Stomach (tissue), 9 donors: ENCODE data around the gene RPUSD4. TPM values are rescaled to one million over a fixed set of nuclear protein-coding genes. Genes with fewer than 3 reads are reported as not detected.
A peak's percentile ranks its signal among the peaks of the same experiment; 100 is the strongest.

ENCODE experiments used
- DNase-seq, 2 donors: peaks; one replicate each; pipeline versions ENCODE4 v3.0.0 to v3.0.0-alpha.2; 2013 to 2019
- H3K27ac ChIP-seq, 5 donors: fragments of 200-600 bp in 4 of 5; sonication (generic) in 4 of 5; one replicate each; pipeline ENCODE4 v1.5.1; 2013 to 2019; ENCODE audit warnings: mild to moderate bottlenecking in 1 of 5, moderate library complexity in 1 of 5
- H3K27me3 ChIP-seq, 3 donors: fragments of 200-600 bp; sonication (generic); one replicate each; pipeline ENCODE4 v1.5.1; 2017 to 2019; ENCODE audit warnings: mixed run types in 1 of 3
- H3K36me3 ChIP-seq, 4 donors: fragments of 200-600 bp; sonication (generic); 1 replicate in 3 of 4; 2 replicates in 1 of 4; pipeline ENCODE4 v1.5.1; 2016 to 2019
- H3K4me1 ChIP-seq, 4 donors: fragments of 200-600 bp; sonication (generic); one replicate each; pipeline ENCODE4 v1.5.1; 2016 to 2019
- H3K4me3 ChIP-seq, 4 donors: fragments of 200-600 bp; sonication (generic) in 3 of 4; one replicate each; pipeline ENCODE4 v1.5.1; 2016 to 2019; ENCODE audit warnings: mild to moderate bottlenecking in 1 of 4
- H3K9me3 ChIP-seq, 4 donors: fragments of 200-600 bp; sonication (generic); one replicate each; pipeline ENCODE4 v1.5.1; 2016 to 2019
- CTCF ChIP-seq, 7 experiments: fragments of 450-650 bp in 4 of 7; fragments of 200-600 bp in 3 of 7; sonication (generic) in 3 of 7; IDR thresholded peaks; one replicate each; pipeline ENCODE4 v1.5.1; 2016 to 2019; ENCODE audit warnings: antibody characterized with exemption in 7 of 7, control low read depth in 2 of 7, mild to moderate bottlenecking in 1 of 7
- EP300 ChIP-seq: sonication (generic); formaldehyde crosslinking; IDR thresholded peaks from one replicate; pipeline ENCODE4 v1.6.1; 2017; ENCODE audit warnings: antibody characterized with exemption
- POLR2A ChIP-seq, 4 donors: fragments of 450-650 bp; IDR thresholded peaks; one replicate each; pipeline ENCODE4 v1.6.1; 2016; ENCODE audit warnings: antibody characterized with exemption in 4 of 4, control low read depth in 2 of 4, mild to moderate bottlenecking in 1 of 4, moderate library complexity in 1 of 4
- POLR2AphosphoS5 ChIP-seq, 3 donors: sonication (generic); formaldehyde crosslinking; IDR thresholded peaks; one replicate each; pipeline ENCODE4 v1.6.1; 2016; ENCODE audit warnings: antibody characterized with exemption in 3 of 3
- WGBS, 5 donors: extraction: QIAGEN DNeasy Blood & Tissue Kit in 3 of 5; methylation state at CpG; one replicate each; pipeline versions ENCODE4 v1.1.5 to v1.1.7; 2013 to 2018; 5-methylcytosine and 5-hydroxymethylcytosine counted together
- intact Hi-C: fragments of 100-400 bp; cut with DNase I; formaldehyde crosslinking; loops from one replicate; pipeline ENCODE4 v1.15.1; 2023; ENCODE audit warnings: low total_unique reads
- polyA plus RNA-seq, 3 donors: library from polyadenylated mRNA; stranded (reverse); fragments of 200-250 nt; gene quantifications; one replicate each; pipeline ENCODE4 v1.2.3, GENCODE V29; 2013
- total RNA-seq, 5 donors: library from RNA; depleted of rRNA; stranded (reverse); fragments of >200 nt; gene quantifications; one replicate each; pipeline versions ENCODE4 v1.1.0 to v1.2.3, GENCODE V29; 2014 to 2016
- donor health status: healthy with polysubstance abuse.
- donor health status: Bipolar disorder and iron deficiency.
- donor health status: healthy.

The RPUSD4 gene
- total and polyA plus RNA-seq, 8 donors, result 16.8 to 63.4 (median 25.2) TPM

DNA sequence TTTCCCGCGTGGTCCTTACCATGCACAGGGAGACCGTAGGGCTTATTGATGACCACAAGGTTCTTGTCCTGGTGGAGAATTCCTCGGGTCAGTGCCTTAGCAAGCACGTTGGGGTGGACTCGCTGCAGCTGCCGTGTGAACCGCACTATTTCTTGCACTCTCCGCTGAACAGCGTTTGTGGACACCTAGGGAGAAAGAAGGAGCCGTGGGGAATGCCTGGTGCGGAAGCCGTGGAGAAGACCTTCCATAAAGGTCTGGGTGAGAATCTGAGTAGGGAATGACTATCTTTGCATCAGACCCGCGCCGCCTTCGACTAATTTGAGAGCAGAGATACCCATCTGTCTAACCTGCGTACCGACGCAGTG, 597 bp downstream of the RPUSD4 start:
- no peak for DNase-seq
- Histone ChIP-seq H3K4me1 (peaks cover 14 to 68% (median 52%) of the 10 kb centered on the region in 4 donors), H3K9me3 (no peaks in the 10 kb centered on the region), H3K27ac (peak overlapping the region in 4 of 5 donors; percentile 69 to 91 (median 82)), H3K27me3 (no peaks in the 10 kb centered on the region), H3K36me3 (peaks cover 10 to 42% (median 29%) of the 10 kb centered on the region in 4 donors), H3K4me3 (peak overlapping the region; percentile 64 to 97 (median 90))
- intact Hi-C loops, result no loop called here
- WGBS, 5 donors, result 3 to 5% (median 4%) methylated on average over 20 of the region's 20 CpGs
- no peak for TF ChIP-seq POLR2AphosphoS5 (IDR thresholded peaks at IDR 0.05)
- no peak for TF ChIP-seq EP300
- TF ChIP-seq POLR2A (IDR thresholded peaks at IDR 0.05), result no peak
- TF ChIP-seq CTCF (IDR thresholded peaks at IDR 0.05), result no peak

DNA sequence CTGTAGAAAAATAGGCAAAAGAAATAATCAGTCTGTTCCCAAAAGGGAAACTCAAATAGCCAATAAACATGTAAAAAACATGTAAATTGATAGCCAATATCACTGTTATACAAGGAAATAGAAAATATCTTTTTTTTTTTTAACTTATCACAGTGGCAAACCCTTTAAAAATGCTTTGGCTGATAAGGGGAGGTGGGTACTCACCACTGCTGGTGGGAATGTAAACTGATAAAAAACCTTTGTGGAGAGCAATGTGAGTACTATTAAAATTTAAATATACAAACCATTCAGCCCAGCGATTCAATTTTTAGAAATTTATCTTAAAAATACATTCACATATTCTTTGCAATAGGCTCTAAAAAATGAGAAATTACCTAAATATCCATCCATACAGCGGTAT, 3.6 kb downstream of the RPUSD4 start:
- DNase-seq, result no peak
- intact Hi-C loops, result no loop called here
- peaks cover 13 to 49% (median 29%) of the 10 kb centered on the region in 4 donors for H3K4me1 ChIP-seq
- H3K9me3 ChIP-seq, result no peaks in the 10 kb centered on the region
- H3K4me3 ChIP-seq, result no peak overlapping the region
- no peaks in the 10 kb centered on the region for H3K27me3 ChIP-seq
- H3K27ac ChIP-seq, result no peak overlapping the region
- peaks cover 34 to 72% (median 59%) of the 10 kb centered on the region in 4 donors for H3K36me3 ChIP-seq
- TF ChIP-seq POLR2A (IDR thresholded peaks at IDR 0.05), result no peak
- TF ChIP-seq EP300, result no peak
- no peak for TF ChIP-seq CTCF (IDR thresholded peaks at IDR 0.05)
- no peak for TF ChIP-seq POLR2AphosphoS5 (IDR thresholded peaks at IDR 0.05)
- 35 to 78% (median 50%) methylated on average over 2 of the region's 2 CpGs for WGBS, 5 donors

- Histone ChIP-seq H3K9me3 (no peaks in the 10 kb centered on the region), H3K27me3 (no peaks in the 10 kb centered on the region), H3K4me1 (peaks cover 0 to 43% (median 15%) of the 10 kb centered on the region in 4 donors), H3K36me3 (peaks cover 49 to 97% (median 84%) of the 10 kb centered on the region in 4 donors), H3K27ac (no peak overlapping the region), H3K4me3 (no peak overlapping the region)
- TF ChIP-seq POLR2AphosphoS5 (IDR thresholded peaks at IDR 0.05) (no peak), EP300 (no peak), POLR2A (IDR thresholded peaks at IDR 0.05) (no peak), CTCF (IDR thresholded peaks at IDR 0.05) (no peak)
- 96 to 99% (median 97%) methylated on average over 12 to 14 of the region's 14 CpGs for WGBS, 5 donors
- intact Hi-C loops, result no loop called here
- no peak for DNase-seq
Observed at GRCh38 chr11:126205359-126205758, 6.1 kb downstream of the RPUSD4 start.

DNA sequence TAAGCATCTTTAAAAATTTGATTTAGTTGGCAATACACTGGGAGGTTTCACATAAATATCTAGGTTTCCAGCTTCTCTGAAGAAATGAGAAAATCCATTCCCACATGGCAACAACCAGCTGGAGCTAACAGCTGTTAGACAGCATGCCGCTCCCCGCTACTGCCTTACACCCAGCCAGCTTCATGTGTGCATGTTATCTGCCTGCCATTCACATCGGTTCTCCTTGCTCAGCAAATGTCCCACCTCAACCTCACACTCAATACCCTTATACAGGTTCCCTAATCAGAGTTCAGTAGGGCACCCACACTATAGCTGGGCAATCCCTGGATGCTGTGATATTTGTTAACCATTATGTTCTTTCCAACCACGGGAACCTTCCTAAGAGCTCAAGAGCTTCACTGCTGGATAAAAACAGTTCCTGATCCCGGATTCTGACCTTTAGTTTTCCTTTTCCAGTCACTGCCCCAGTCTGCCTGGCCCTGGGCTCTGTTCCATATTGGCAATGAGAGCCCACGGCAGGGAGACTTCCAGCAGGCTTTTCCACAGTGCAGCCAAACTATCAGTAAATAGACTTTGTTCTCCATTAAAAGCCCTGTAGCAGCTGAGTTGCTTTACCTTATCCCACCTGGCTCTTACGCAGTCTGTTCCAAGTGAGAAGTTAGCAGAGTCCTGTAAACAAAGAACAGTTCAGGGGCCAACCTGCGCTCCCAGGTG, 8.6 kb downstream of the RPUSD4 start:
- intact Hi-C loops, result no loop called here
- Histone ChIP-seq H3K4me3 (no peak overlapping the region), H3K4me1 (peaks cover 0 to 28% (median 8%) of the 10 kb centered on the region in 4 donors), H3K27ac (peak overlapping the region; percentile 36 to 67 (median 59)), H3K9me3 (no peaks in the 10 kb centered on the region), H3K36me3 (peaks cover 62 to 99% (median 92%) of the 10 kb centered on the region in 4 donors), H3K27me3 (no peaks in the 10 kb centered on the region)
- DNase-seq, result peak in 1 of 2 donors; percentile 76
- peak in 1 of 3 donors; percentile 2 for TF ChIP-seq POLR2AphosphoS5 (IDR thresholded peaks at IDR 0.05)
- no peak for TF ChIP-seq POLR2A (IDR thresholded peaks at IDR 0.05)
- no peak for TF ChIP-seq CTCF (IDR thresholded peaks at IDR 0.05)
- no peak for TF ChIP-seq EP300
- WGBS, 5 donors, result 32 to 57% (median 54%) methylated on average over 8 of the region's 8 CpGs
